PC-9 (cell line): ENCODE measurements around the gene SYNGR4.

Experiments
- EZH2 ChIP-seq: fragments of 200-600 bp; sonication (generic); IDR thresholded peaks from 2 replicates; pipeline ENCODE4 v1.8.0; 2017; ENCODE audit warnings: antibody characterized with exemption, low read depth
- TF ChIP-seq, protein P1 (sequence below): fragments of 200-600 bp; sonication (generic); conservative IDR thresholded peaks from 2 replicates; pipeline ENCODE4 v1.6.1; 2017; ENCODE audit warnings: mixed run types, antibody characterized with exemption, mild to moderate bottlenecking, moderate library complexity

DNA sequence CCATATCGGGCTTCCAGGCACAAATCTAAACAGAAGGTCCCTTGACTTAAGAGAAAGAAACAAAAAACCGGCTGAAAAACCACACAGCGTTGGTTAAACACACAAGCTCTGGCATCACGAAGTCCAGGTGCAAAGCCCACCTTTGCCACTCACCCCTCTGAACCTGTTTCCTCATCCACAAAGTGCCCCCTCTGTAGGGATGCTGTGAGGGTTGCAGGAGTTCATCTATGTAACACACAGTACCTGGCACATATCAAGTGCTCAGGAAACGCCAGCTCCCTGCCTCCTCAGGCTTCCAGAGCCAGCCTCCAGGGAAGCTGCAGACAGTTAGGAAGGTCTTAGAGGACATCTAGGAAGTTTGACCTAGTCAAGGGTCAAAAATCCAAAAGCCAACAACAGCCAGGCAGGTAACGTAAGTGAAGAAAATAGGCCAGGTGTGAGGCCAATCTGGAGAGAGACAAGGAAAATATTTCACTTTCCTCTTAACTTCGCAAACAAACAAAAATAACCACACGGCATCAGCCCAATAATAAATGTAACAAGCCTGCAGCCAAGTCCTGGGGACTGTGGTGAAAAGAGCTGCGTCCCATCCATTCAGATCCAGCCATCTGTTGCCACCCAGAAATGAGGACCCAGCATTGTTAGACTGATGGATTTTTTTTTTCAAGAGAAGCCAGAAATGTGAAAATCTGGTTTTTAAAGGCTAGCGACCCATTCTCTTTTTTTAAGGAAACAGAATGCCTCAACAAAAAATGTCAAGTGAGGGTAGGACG, 17.2 kb downstream of the SYNGR4 start:
- TF ChIP-seq, protein P1, sequence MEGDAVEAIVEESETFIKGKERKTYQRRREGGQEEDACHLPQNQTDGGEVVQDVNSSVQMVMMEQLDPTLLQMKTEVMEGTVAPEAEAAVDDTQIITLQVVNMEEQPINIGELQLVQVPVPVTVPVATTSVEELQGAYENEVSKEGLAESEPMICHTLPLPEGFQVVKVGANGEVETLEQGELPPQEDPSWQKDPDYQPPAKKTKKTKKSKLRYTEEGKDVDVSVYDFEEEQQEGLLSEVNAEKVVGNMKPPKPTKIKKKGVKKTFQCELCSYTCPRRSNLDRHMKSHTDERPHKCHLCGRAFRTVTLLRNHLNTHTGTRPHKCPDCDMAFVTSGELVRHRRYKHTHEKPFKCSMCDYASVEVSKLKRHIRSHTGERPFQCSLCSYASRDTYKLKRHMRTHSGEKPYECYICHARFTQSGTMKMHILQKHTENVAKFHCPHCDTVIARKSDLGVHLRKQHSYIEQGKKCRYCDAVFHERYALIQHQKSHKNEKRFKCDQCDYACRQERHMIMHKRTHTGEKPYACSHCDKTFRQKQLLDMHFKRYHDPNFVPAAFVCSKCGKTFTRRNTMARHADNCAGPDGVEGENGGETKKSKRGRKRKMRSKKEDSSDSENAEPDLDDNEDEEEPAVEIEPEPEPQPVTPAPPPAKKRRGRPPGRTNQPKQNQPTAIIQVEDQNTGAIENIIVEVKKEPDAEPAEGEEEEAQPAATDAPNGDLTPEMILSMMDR = no peak
- no peak for TF ChIP-seq EZH2
